HCT116 (cell line): ENCODE data around the gene ROCK2.

Source experiments
- CTCF ChIP-seq, 3 experiments: fragments of 200-600 bp in 1 of 3; sonication (generic) in 1 of 3; IDR thresholded peaks in 2 of 3; conservative IDR thresholded peaks in 1 of 3; 2 replicates each; pipeline ENCODE4 v1.5.1; 2012 to 2017; ENCODE audit warnings: low read depth in 2 of 3, low read length in 2 of 3, antibody characterized with exemption in 1 of 3, borderline replicate concordance in 1 of 3, control low read depth in 1 of 3, mild to moderate bottlenecking in 1 of 3, mixed read lengths in 1 of 3, mixed run types in 1 of 3, moderate library complexity in 1 of 3; ENCODE audit not compliant: insufficient read depth in 1 of 3
- POLR2A ChIP-seq: IDR thresholded peaks from 2 replicates; pipeline ENCODE4 v1.7.0; 2011; ENCODE audit warnings: borderline replicate concordance; ENCODE audit not compliant: insufficient read depth, insufficient read length; ENCODE audit errors: extremely low read depth
- ZFX ChIP-seq: fragments of 450-650 bp; IDR thresholded peaks from 2 replicates; pipeline ENCODE4 v1.6.1; 2017

- no peak for TF ChIP-seq ZFX
- no peak for TF ChIP-seq CTCF (IDR thresholded peaks at IDR 0.05 in 2 of 3, conservative IDR thresholded peaks at IDR 0.05 in 1 of 3; ENCODE audit: borderline replicate concordance in 1 of 3, insufficient read depth in 1 of 3, low read depth in 2 of 3, low read length in 2 of 3)
- no peak for TF ChIP-seq POLR2A
These were observed 3.7 kb downstream of the ROCK2 start for GRCh38 chr2:11340717-11341116.
